ENCODE measurements around the gene GTF2F2. TPM values are rescaled to one million over a fixed set of nuclear protein-coding genes. Genes with fewer than 3 reads are reported as not detected.
"Not testable (repeated sequence)": the region's sequence is repeated elsewhere in the genome, so short reads cannot be mapped to it uniquely, and the experiment has no call there.

Gene GTF2F2
- total RNA-seq, 1 experiment from 2014 or later = 79.9 TPM

GRCh38 chr13:45254396-45254795, 134.1 kb downstream of the GTF2F2 start:
- no peak for DNase-seq (ENCODE audit: low spot score)

- no peak for DNase-seq (ENCODE audit: low spot score)
These were observed 135.1 kb downstream of the GTF2F2 start for GRCh38 chr13:45255247-45255987.

- DNase-seq (ENCODE audit: low spot score) = no peak
These were observed 135.9 kb downstream of the GTF2F2 start for GRCh38 chr13:45256254-45256653.

- peak; percentile 34 for DNase-seq (ENCODE audit: low spot score)
These were observed 137.5 kb downstream of the GTF2F2 start for GRCh38 chr13:45257638-45258333.

- DNase-seq (ENCODE audit: low spot score) = no peak
These were observed 138.0 kb downstream of the GTF2F2 start for GRCh38 chr13:45258334-45258675.

- no peak for DNase-seq (ENCODE audit: low spot score)
These were observed 146.9 kb downstream of the GTF2F2 start for GRCh38 chr13:45267215-45267614.

GRCh38 chr13:45269204-45269603, 148.9 kb downstream of the GTF2F2 start:
- peak; percentile 71 for DNase-seq (ENCODE audit: low spot score)

- no peak for DNase-seq (ENCODE audit: low spot score)
These were observed 156.6 kb downstream of the GTF2F2 start for GRCh38 chr13:45276913-45277312.

GRCh38 chr13:45278096-45278645, 157.9 kb downstream of the GTF2F2 start:
- DNase-seq (ENCODE audit: low spot score) = no peak

GRCh38 chr13:45280011-45280410, 159.7 kb downstream of the GTF2F2 start:
- DNase-seq (ENCODE audit: low spot score) = no peak

GRCh38 chr13:45280751-45281634, 160.7 kb downstream of the GTF2F2 start:
- DNase-seq (ENCODE audit: low spot score) = peak; percentile 87

- no peak for DNase-seq (ENCODE audit: low spot score)
These were observed 162.7 kb downstream of the GTF2F2 start for GRCh38 chr13:45282994-45283393.

- DNase-seq (ENCODE audit: low spot score) = no peak
These were observed 169.7 kb downstream of the GTF2F2 start for GRCh38 chr13:45289936-45290563.

- peak; percentile 88 for DNase-seq (ENCODE audit: low spot score)
These were observed 171.9 kb downstream of the GTF2F2 start for GRCh38 chr13:45292176-45292575.

GRCh38 chr13:45295536-45295935, 175.2 kb downstream of the GTF2F2 start:
- peak; percentile 47 for DNase-seq (ENCODE audit: low spot score)

GRCh38 chr13:45296259-45296658, 175.9 kb downstream of the GTF2F2 start:
- DNase-seq (ENCODE audit: low spot score) = no peak

GRCh38 chr13:45297456-45298205, 177.3 kb downstream of the GTF2F2 start:
- no peak for DNase-seq (ENCODE audit: low spot score)

GRCh38 chr13:45298206-45298505, 177.8 kb downstream of the GTF2F2 start:
- no peak for DNase-seq (ENCODE audit: low spot score)

GRCh38 chr13:45298550-45298949, 178.2 kb downstream of the GTF2F2 start:
- DNase-seq (ENCODE audit: low spot score) = not testable (repeated sequence)

GRCh38 chr13:45299194-45299593, 178.9 kb downstream of the GTF2F2 start:
- DNase-seq (ENCODE audit: low spot score) = peak; percentile 21

Measured in A172 (cell line).